C4-2B (cell line): Measurements from ENCODE around the gene ALG8.

Experiments used
- CTCF ChIP-seq: fragments of 450-650 bp; conservative IDR thresholded peaks from 2 replicates; pipeline ENCODE4 v1.5.1; 2017; ENCODE audit warnings: mild to moderate bottlenecking
- ZFX ChIP-seq: fragments of 450-650 bp; IDR thresholded peaks from 2 replicates; pipeline ENCODE4 v1.6.1; 2017

- TF ChIP-seq CTCF, result no peak
- no peak for TF ChIP-seq ZFX
These were observed 21.1 kb upstream of the ALG8 start for GRCh38 chr11:78160557-78160956.
